Endodermal cell (in vitro differentiated cells): ENCODE results near the gene CST9. TPM values are rescaled to one million over a fixed set of nuclear protein-coding genes. Genes with fewer than 3 reads are reported as not detected.

ENCODE experiments used
- DNase-seq: peaks from one replicate; pipeline ENCODE4 v3.0.0-alpha.2; 2017
- H3K27ac ChIP-seq: 2 replicates; pipeline ENCODE4 v1.5.1; 2013; ENCODE audit warnings: mild to moderate bottlenecking, low read depth, low read length, moderate library complexity
- H3K27me3 ChIP-seq: 2 replicates; pipeline ENCODE4 v1.6.1; 2013; ENCODE audit warnings: mild to moderate bottlenecking, low read length, moderate library complexity; ENCODE audit not compliant: insufficient read depth, control insufficient read depth, poor library complexity, severe bottlenecking
- H3K36me3 ChIP-seq: 2 replicates; pipeline ENCODE4 v1.7.0; 2013; ENCODE audit warnings: mild to moderate bottlenecking, low read length, moderate library complexity; ENCODE audit not compliant: control insufficient read depth, insufficient read depth
- H3K4me1 ChIP-seq: one replicate; pipeline ENCODE4 v1.7.0; 2013; ENCODE audit warnings: low read length; ENCODE audit not compliant: control insufficient read depth, insufficient read depth
- H3K4me3 ChIP-seq: 2 replicates; pipeline ENCODE4 v1.5.1; 2013; ENCODE audit warnings: mild to moderate bottlenecking, low read length, moderate library complexity
- H3K9ac ChIP-seq: 2 replicates; pipeline ENCODE4 v1.6.1; 2013; ENCODE audit warnings: mild to moderate bottlenecking, low read length, moderate library complexity; ENCODE audit not compliant: poor library complexity, severe bottlenecking; ENCODE audit errors: extremely low read depth
- H3K9me3 ChIP-seq: 2 replicates; pipeline ENCODE4 v1.6.1; 2013; ENCODE audit warnings: mild to moderate bottlenecking, low read length, moderate library complexity; ENCODE audit not compliant: control insufficient read depth
- H3K27ac Mint-ChIP-seq: 2 replicates; pipeline ENCODE4 v1.8.0; 2020; ENCODE audit warnings: mixed read lengths
- H3K27me3 Mint-ChIP-seq: 2 replicates; pipeline ENCODE4 v1.8.0; 2021; ENCODE audit warnings: mild to moderate bottlenecking, mixed read lengths; ENCODE audit not compliant: insufficient read depth
- H3K36me3 Mint-ChIP-seq: 2 replicates; pipeline ENCODE4 v1.8.0; 2020; ENCODE audit warnings: low read depth, mixed read lengths
- H3K4me1 Mint-ChIP-seq: 2 replicates; pipeline ENCODE4 v1.8.0; 2020; ENCODE audit warnings: mixed read lengths
- H3K4me3 Mint-ChIP-seq: 2 replicates; pipeline ENCODE4 v1.8.0; 2020; ENCODE audit warnings: mild to moderate bottlenecking, moderate library complexity, mixed read lengths
- H3K9me3 Mint-ChIP-seq: 2 replicates; pipeline ENCODE4 v1.8.0; 2020; ENCODE audit warnings: mild to moderate bottlenecking, mixed read lengths
- CTCF ChIP-seq: fragments of 200-600 bp; sonication (generic); conservative IDR thresholded peaks from 2 replicates; pipeline ENCODE4 v1.5.0; 2021; ENCODE audit warnings: antibody characterized with exemption, mild to moderate bottlenecking
- WGBS, 2 experiments: methylation state at CpG; one replicate each; pipeline versions ENCODE4 v1.1.5 to v1.1.7; 2013; ENCODE audit warnings: missing lambda C conversion rate in 2 of 2, mixed read lengths in 1 of 2; ENCODE audit not compliant: insufficient coverage in 1 of 2, insufficient read length in 1 of 2; 5-methylcytosine and 5-hydroxymethylcytosine counted together
- total RNA-seq, 2 donors: library from RNA; stranded (reverse); fragmentation: NEBNext Ultra II Directional in 1 of 2; extraction: Animal tissue kit (Norgen Biotek cat#: 25700) in 1 of 2; gene quantifications; 2 replicates in 1 of 2; 3 replicates in 1 of 2; pipeline ENCODE4 v1.2.1, GENCODE V29; 2021

The CST9 gene
- total RNA-seq, 2 donors from 2014 or later: not detected

GRCh38 chr20:23614163-23614562 lies 8.4 kb upstream of the CST9 start:
- DNase-seq: no peak
- Histone ChIP-seq H3K36me3 (no peaks in the 10 kb centered on the region), H3K9me3 (no peaks in the 10 kb centered on the region), H3K27ac (no peak overlapping the region), H3K9ac (no peak overlapping the region), H3K4me3 (no peak overlapping the region), H3K27me3 (no peaks in the 10 kb centered on the region), H3K4me1 (no peaks in the 10 kb centered on the region)
- Mint-ChIP-seq H3K36me3 (no peaks in the 10 kb centered on the region), H3K4me1 (no peaks in the 10 kb centered on the region), H3K4me3 (no peak overlapping the region), H3K27me3 (peaks cover 10% of the 10 kb centered on the region), H3K9me3 (no peaks in the 10 kb centered on the region), H3K27ac (no peak overlapping the region)
- TF ChIP-seq CTCF: no peak
- 92 to 94% methylated on average over 4 to 5 of the region's 5 CpGs for WGBS, 2 experiments

GRCh38 chr20:23613676-23614075 lies 8.0 kb upstream of the CST9 start:
- DNase-seq: no peak
- no peak for TF ChIP-seq CTCF
- Histone ChIP-seq H3K9ac (no peak overlapping the region), H3K4me1 (no peaks in the 10 kb centered on the region), H3K36me3 (no peaks in the 10 kb centered on the region), H3K9me3 (no peaks in the 10 kb centered on the region), H3K27me3 (no peaks in the 10 kb centered on the region), H3K27ac (no peak overlapping the region), H3K4me3 (no peak overlapping the region)
- Mint-ChIP-seq H3K27me3 (peaks cover 10% of the 10 kb centered on the region), H3K36me3 (no peaks in the 10 kb centered on the region), H3K9me3 (no peaks in the 10 kb centered on the region), H3K27ac (no peak overlapping the region), H3K4me3 (no peak overlapping the region), H3K4me1 (no peaks in the 10 kb centered on the region)

GRCh38 chr20:23612396-23612795 lies 6.7 kb upstream of the CST9 start:
- Histone ChIP-seq H3K4me3 (no peak overlapping the region), H3K36me3 (no peaks in the 10 kb centered on the region), H3K27me3 (no peaks in the 10 kb centered on the region), H3K27ac (no peak overlapping the region), H3K4me1 (no peaks in the 10 kb centered on the region), H3K9me3 (no peaks in the 10 kb centered on the region), H3K9ac (no peak overlapping the region)
- H3K36me3 Mint-ChIP-seq: no peaks in the 10 kb centered on the region
- DNase-seq: no peak
- 89 to 100% methylated on average over 2 of the region's 2 CpGs for WGBS, 2 experiments
- no peak overlapping the region for H3K27ac Mint-ChIP-seq
- no peaks in the 10 kb centered on the region for H3K9me3 Mint-ChIP-seq
- H3K27me3 Mint-ChIP-seq: peaks cover 2% of the 10 kb centered on the region
- H3K4me3 Mint-ChIP-seq: no peak overlapping the region
- TF ChIP-seq CTCF: no peak
- H3K4me1 Mint-ChIP-seq: peaks cover 3% of the 10 kb centered on the region
